ENCODE data around the gene KCNK17. TPM values are rescaled to one million over a fixed set of nuclear protein-coding genes. Genes with fewer than 3 reads are reported as not detected.

KCNK17 gene
- total RNA-seq, 1 experiment from 2014 or later = not detected

DNA sequence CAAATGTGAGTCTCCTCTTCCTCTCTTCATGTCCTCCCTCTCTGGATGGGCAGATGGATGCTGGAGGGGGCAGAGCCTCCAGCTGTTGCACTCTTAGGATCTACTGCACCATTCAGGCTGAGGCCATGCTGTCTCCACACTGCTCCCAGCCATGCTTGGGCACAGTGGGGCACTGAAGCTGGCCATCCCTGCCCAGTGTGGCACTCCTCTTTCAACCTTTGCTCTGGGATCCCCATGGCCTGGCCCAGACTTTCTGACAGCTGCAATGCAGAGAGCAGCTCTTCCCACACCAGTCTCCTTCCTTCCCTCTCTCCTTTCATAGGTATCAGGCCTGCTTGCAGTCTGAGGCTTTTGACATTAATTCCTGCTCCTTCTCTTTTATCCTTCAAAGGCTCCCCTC lies 9.3 kb downstream of the KCNK17 start:
- TF ChIP-seq, protein P1, sequence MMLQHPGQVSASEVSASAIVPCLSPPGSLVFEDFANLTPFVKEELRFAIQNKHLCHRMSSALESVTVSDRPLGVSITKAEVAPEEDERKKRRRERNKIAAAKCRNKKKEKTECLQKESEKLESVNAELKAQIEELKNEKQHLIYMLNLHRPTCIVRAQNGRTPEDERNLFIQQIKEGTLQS (IDR thresholded peaks at IDR 0.05) = no peak
- TF ChIP-seq SIN3A (IDR thresholded peaks at IDR 0.05; ENCODE audit: low read depth) (no peak), POLR2A (IDR thresholded peaks at IDR 0.05; ENCODE audit: borderline replicate concordance, extremely low read depth, insufficient read depth, insufficient read length) (no peak), FOSL1 (IDR thresholded peaks at IDR 0.05; ENCODE audit: low read depth) (no peak), CBX3 (IDR thresholded peaks at IDR 0.05; ENCODE audit: low read depth) (no peak), POLR2AphosphoS5 (IDR thresholded peaks at IDR 0.05; ENCODE audit: low read depth, low read length) (no peak), EZH2 (IDR thresholded peaks at IDR 0.05) (no peak), SP1 (IDR thresholded peaks at IDR 0.05; ENCODE audit: low read depth) (no peak), EZH2phosphoT487 (IDR thresholded peaks at IDR 0.05; ENCODE audit: borderline replicate concordance) (no peak), SRF (IDR thresholded peaks at IDR 0.05; ENCODE audit: low read depth) (no peak), RAD21 (IDR thresholded peaks at IDR 0.05; ENCODE audit: low read depth) (no peak), EGR1 (IDR thresholded peaks at IDR 0.05; ENCODE audit: low read depth) (no peak), JUND (IDR thresholded peaks at IDR 0.05) (no peak), TCF7L2 (IDR thresholded peaks at IDR 0.05; ENCODE audit: borderline replicate concordance, extremely low read depth, insufficient read depth, insufficient read length) (no peak), CEBPB (IDR thresholded peaks at IDR 0.05; ENCODE audit: low read depth) (no peak)
- TF ChIP-seq, protein P2, sequence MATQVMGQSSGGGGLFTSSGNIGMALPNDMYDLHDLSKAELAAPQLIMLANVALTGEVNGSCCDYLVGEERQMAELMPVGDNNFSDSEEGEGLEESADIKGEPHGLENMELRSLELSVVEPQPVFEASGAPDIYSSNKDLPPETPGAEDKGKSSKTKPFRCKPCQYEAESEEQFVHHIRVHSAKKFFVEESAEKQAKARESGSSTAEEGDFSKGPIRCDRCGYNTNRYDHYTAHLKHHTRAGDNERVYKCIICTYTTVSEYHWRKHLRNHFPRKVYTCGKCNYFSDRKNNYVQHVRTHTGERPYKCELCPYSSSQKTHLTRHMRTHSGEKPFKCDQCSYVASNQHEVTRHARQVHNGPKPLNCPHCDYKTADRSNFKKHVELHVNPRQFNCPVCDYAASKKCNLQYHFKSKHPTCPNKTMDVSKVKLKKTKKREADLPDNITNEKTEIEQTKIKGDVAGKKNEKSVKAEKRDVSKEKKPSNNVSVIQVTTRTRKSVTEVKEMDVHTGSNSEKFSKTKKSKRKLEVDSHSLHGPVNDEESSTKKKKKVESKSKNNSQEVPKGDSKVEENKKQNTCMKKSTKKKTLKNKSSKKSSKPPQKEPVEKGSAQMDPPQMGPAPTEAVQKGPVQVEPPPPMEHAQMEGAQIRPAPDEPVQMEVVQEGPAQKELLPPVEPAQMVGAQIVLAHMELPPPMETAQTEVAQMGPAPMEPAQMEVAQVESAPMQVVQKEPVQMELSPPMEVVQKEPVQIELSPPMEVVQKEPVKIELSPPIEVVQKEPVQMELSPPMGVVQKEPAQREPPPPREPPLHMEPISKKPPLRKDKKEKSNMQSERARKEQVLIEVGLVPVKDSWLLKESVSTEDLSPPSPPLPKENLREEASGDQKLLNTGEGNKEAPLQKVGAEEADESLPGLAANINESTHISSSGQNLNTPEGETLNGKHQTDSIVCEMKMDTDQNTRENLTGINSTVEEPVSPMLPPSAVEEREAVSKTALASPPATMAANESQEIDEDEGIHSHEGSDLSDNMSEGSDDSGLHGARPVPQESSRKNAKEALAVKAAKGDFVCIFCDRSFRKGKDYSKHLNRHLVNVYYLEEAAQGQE (IDR thresholded peaks at IDR 0.05; ENCODE audit: low read depth) = no peak
- TF ChIP-seq, protein P3, sequence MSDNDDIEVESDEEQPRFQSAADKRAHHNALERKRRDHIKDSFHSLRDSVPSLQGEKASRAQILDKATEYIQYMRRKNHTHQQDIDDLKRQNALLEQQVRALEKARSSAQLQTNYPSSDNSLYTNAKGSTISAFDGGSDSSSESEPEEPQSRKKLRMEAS (IDR thresholded peaks at IDR 0.05) = no peak
- TF ChIP-seq, protein P4, sequence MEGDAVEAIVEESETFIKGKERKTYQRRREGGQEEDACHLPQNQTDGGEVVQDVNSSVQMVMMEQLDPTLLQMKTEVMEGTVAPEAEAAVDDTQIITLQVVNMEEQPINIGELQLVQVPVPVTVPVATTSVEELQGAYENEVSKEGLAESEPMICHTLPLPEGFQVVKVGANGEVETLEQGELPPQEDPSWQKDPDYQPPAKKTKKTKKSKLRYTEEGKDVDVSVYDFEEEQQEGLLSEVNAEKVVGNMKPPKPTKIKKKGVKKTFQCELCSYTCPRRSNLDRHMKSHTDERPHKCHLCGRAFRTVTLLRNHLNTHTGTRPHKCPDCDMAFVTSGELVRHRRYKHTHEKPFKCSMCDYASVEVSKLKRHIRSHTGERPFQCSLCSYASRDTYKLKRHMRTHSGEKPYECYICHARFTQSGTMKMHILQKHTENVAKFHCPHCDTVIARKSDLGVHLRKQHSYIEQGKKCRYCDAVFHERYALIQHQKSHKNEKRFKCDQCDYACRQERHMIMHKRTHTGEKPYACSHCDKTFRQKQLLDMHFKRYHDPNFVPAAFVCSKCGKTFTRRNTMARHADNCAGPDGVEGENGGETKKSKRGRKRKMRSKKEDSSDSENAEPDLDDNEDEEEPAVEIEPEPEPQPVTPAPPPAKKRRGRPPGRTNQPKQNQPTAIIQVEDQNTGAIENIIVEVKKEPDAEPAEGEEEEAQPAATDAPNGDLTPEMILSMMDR (IDR thresholded peaks at IDR 0.05 in 2 of 3, conservative IDR thresholded peaks at IDR 0.05 in 1 of 3; ENCODE audit: borderline replicate concordance in 1 of 3, insufficient read depth in 1 of 3, low read depth in 2 of 3, low read length in 2 of 3) = no peak

More for the DNA sequence above, 9.3 kb downstream of the KCNK17 start:
- Histone ChIP-seq H3K9ac (ENCODE audit: low read length) (no peak overlapping the region), H4K20me1 (ENCODE audit: insufficient read depth) (no peaks in the 10 kb centered on the region), H3K9me2 (ENCODE audit: insufficient read depth) (no peaks in the 10 kb centered on the region), H3K36me3 (ENCODE audit: control insufficient read depth in 1 of 2, insufficient read depth in 2 of 2, low read length in 2 of 2) (no peaks in the 10 kb centered on the region), H3K9me3 (ENCODE audit: control insufficient read depth in 1 of 2, insufficient read depth in 1 of 2, low read depth in 1 of 2, low read length in 2 of 2) (no peaks in the 10 kb centered on the region), H3K27ac (ENCODE audit: low read depth, low read length) (no peak overlapping the region), H2AFZ (ENCODE audit: low read depth, low read length, poor library complexity, severe bottlenecking) (no peak overlapping the region), H3K4me1 (ENCODE audit: control insufficient read depth in 1 of 2, insufficient read depth in 2 of 2, low read length in 2 of 2) (peaks cover 0 to 12% of the 10 kb centered on the region in 2 experiments; a peak in 2 of 4 replicates), H3K79me2 (ENCODE audit: insufficient read depth, low read length) (no peaks in the 10 kb centered on the region), H3K4me2 (ENCODE audit: low read length) (no peak overlapping the region), H3K4me3 (replicated peaks in 1 of 2; ENCODE audit: low read depth in 1 of 2, low read length in 2 of 2) (no peak overlapping the region), H3K27me3 (ENCODE audit: insufficient read depth, low read length) (no peaks in the 10 kb centered on the region)
- DNase-seq (ENCODE audit: low read depth, low spot score) (no peak), ATAC-seq (no peak)
- intact Hi-C loops (cut with micrococcal nuclease) = no loop called here
- RAD21 ChIA-PET (ENCODE audit: low non-redundant PET in 1 of 2, low total read pairs in 2 of 2, uncharacterized antibody in 2 of 2, unreplicated experiment in 2 of 2) = no interaction called here
- BruUV-seq (replicated peaks) = no TSS peak
- CTCF ChIA-PET = interaction anchor here (0.9 to 7.8 kb wide), 6 partner anchors 115 to 432 kb away, joined by 3 to 123 read pairs (median 7); no protein-coding TSS in a partner anchor
- POLR2A ChIA-PET = no interaction called here
